Caki2 (cell line): ENCODE measurements around the gene PAFAH2. TPM values are rescaled to one million over a fixed set of nuclear protein-coding genes. Genes with fewer than 3 reads are reported as not detected.

Source experiments
- DNase-seq: peaks from one replicate; pipeline ENCODE4 v3.0.0-alpha.2; 2015; ENCODE audit warnings: low read depth
- in situ Hi-C: cut with HindIII; loops from 2 replicates; pipeline ENCODE4 v1.10.0; 2016; ENCODE audit warnings: low sequenced_read_pairs, low pct_unique_long_range_greater_than_20kb, mixed read lengths
- total RNA-seq: library from RNA; depleted of rRNA; stranded (reverse); fragments of >200 nt; shearing (Covaris generic); gene quantifications from 2 replicates; pipeline ENCODE4 v1.2.3, GENCODE V29; 2014; ENCODE audit warnings: low replicate concordance; rRNA removed

The PAFAH2 gene
- total RNA-seq = 11.8 and 16.6 TPM in 2 replicates

GRCh38 chr1:25997828-25998761 lies at the start of gene PAFAH2:
PAFAH2 (minus strand) TSS chr1:25998063; CDS start chr1:25990816, 7,247 bp downstream.
- in situ Hi-C loops = loop anchor here (25.0 kb wide), 1 partner anchor 111 kb away; the partner anchor contains the start of gene PAQR7
- DNase-seq = peak; percentile 95

- DNase-seq = no peak
- in situ Hi-C loops = no loop called here
Measured at GRCh38 chr1:26047278-26047874, 49.5 kb upstream of the PAFAH2 start.

GRCh38 chr1:26046246-26047095 lies 48.6 kb upstream of the PAFAH2 start:
- in situ Hi-C loops = no loop called here
- DNase-seq = no peak

GRCh38 chr1:26045722-26046245 lies 47.9 kb upstream of the PAFAH2 start, which contains the start of gene SLC30A2:
SLC30A2 (minus strand) TSS chr1:26046118; CDS start chr1:26045896, 222 bp downstream.
- no peak for DNase-seq
- in situ Hi-C loops = no loop called here

- DNase-seq = no peak
- in situ Hi-C loops = no loop called here
Measured at GRCh38 chr1:26044971-26045721, 47.3 kb upstream of the PAFAH2 start.

GRCh38 chr1:26044414-26044813 lies 46.6 kb upstream of the PAFAH2 start:
- no peak for DNase-seq
- in situ Hi-C loops = no loop called here

GRCh38 chr1:26043765-26044164 lies 45.9 kb upstream of the PAFAH2 start:
- in situ Hi-C loops = no loop called here
- DNase-seq = no peak

- in situ Hi-C loops = no loop called here
- no peak for DNase-seq
Measured at GRCh38 chr1:26041978-26042377, 44.1 kb upstream of the PAFAH2 start.

GRCh38 chr1:26041401-26041800 lies 43.5 kb upstream of the PAFAH2 start:
- no peak for DNase-seq
- in situ Hi-C loops = no loop called here

GRCh38 chr1:26038904-26039303 lies 41.0 kb upstream of the PAFAH2 start:
- in situ Hi-C loops = no loop called here
- no peak for DNase-seq

GRCh38 chr1:26038477-26038876 lies 40.6 kb upstream of the PAFAH2 start:
- DNase-seq = no peak
- in situ Hi-C loops = no loop called here

- DNase-seq = no peak
- in situ Hi-C loops = no loop called here
Measured at GRCh38 chr1:26037904-26038303, 40.0 kb upstream of the PAFAH2 start.

GRCh38 chr1:26036756-26037281 lies 39.0 kb upstream of the PAFAH2 start:
- in situ Hi-C loops = no loop called here
- DNase-seq = peak; percentile 26

- in situ Hi-C loops = no loop called here
- peak; percentile 77 for DNase-seq
Measured at GRCh38 chr1:26035959-26036755, 38.3 kb upstream of the PAFAH2 start.

GRCh38 chr1:26035203-26035958 lies 37.5 kb upstream of the PAFAH2 start:
- peak; percentile 82 for DNase-seq
- in situ Hi-C loops = no loop called here
